GM23248 (cell line): ENCODE data around the gene EEF1AKMT4.

Experiments
- EZH2 ChIP-seq: fragments of 200-600 bp; sonication (generic); IDR thresholded peaks from 2 replicates; pipeline ENCODE4 v1.6.1; 2018; ENCODE audit warnings: antibody characterized with exemption, mild to moderate bottlenecking; ENCODE audit not compliant: insufficient read depth, poor library complexity, severe bottlenecking
- EZH2phosphoT487 ChIP-seq: fragments of 200-600 bp; sonication (generic); IDR thresholded peaks from 2 replicates; pipeline ENCODE4 v1.6.1; 2018; ENCODE audit warnings: antibody characterized with exemption, moderate library complexity, mild to moderate bottlenecking, low read depth; ENCODE audit not compliant: insufficient read depth

DNA sequence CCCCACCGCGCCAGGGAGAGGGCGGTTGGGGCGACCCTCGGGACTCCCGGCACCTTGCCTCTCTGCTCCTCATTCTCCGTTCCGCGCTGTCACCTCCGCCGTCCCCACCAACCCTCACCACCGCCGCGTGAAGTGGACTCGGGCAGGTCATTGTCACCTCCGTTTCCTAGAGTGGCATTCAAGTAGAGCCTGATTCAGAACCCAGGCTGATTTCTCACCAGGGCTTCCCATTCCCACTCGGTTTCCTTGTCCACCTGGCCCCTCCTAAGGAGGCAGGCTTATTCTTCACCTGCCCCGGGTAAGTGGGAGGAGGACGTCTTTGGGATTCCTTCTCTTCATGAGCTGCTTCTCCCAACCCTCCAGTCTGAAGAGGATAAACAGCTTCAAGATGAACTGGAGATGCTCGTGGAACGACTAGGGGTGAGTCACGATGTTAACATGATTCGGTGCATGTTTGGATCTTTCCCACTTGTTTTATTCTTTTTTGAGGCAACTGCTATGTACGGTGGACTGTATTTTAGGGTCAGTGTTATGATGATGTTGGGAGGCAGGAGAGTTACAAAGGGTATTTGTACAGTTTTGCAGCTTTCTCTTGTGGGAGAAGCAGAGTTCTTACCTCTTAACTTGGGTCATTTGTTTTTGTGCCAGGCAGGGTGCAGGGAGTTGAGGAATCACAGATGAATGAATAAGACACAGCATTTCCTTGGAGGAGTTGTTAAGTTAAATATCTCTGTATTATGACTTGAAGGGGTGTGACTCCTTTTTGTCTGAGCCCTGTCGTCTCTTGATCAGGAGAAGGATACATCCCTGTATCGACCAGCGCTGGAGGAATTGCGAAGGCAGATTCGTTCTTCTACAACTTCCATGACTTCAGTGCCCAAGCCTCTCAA is 50.3 kb downstream of the EEF1AKMT4 start:
- TF ChIP-seq EZH2phosphoT487, result no peak
- no peak for TF ChIP-seq EZH2
